ENCODE results near the gene CNTN4. TPM values are rescaled to one million over a fixed set of nuclear protein-coding genes. Genes with fewer than 3 reads are reported as not detected.

Gene CNTN4
- total RNA-seq, 2 experiments from 2014 or later: not detected

GRCh38 chr3:2713923-2714322, 615.3 kb downstream of the CNTN4 start:
- H3K4me3 Mint-ChIP-seq: no peak overlapping the region
- no peaks in the 10 kb centered on the region for H3K4me1 Mint-ChIP-seq
- H3K36me3 Mint-ChIP-seq: no peaks in the 10 kb centered on the region
- no peaks in the 10 kb centered on the region for H3K9me3 Mint-ChIP-seq (ENCODE audit: low read depth)
- no peak for ATAC-seq
- H3K27me3 Mint-ChIP-seq: no peaks in the 10 kb centered on the region
- no peak overlapping the region for H3K27ac Mint-ChIP-seq
- no peak for DNase-seq
- CTCF ChIA-PET: interaction anchor here (0.9 kb wide), 1 partner anchor 12 kb away, joined by 3 read pairs; no protein-coding TSS in a partner anchor

- Mint-ChIP-seq H3K27me3 (no peaks in the 10 kb centered on the region), H3K9me3 (ENCODE audit: low read depth) (no peaks in the 10 kb centered on the region), H3K27ac (no peak overlapping the region), H3K4me3 (no peak overlapping the region), H3K36me3 (no peaks in the 10 kb centered on the region), H3K4me1 (no peaks in the 10 kb centered on the region)
- ATAC-seq: no peak
- no peak for DNase-seq
- CTCF ChIA-PET: interaction anchor here (0.7 to 0.9 kb wide), 2 partner anchors 13 to 18 kb away, joined by 3 read pairs; no protein-coding TSS in a partner anchor
These were observed 616.2 kb downstream of the CNTN4 start for GRCh38 chr3:2714834-2715233.

GRCh38 chr3:2727101-2727500, 628.4 kb downstream of the CNTN4 start:
- no peak for ATAC-seq
- no peak for DNase-seq
- Mint-ChIP-seq H3K27me3 (no peaks in the 10 kb centered on the region), H3K36me3 (no peaks in the 10 kb centered on the region), H3K4me3 (no peak overlapping the region), H3K27ac (no peak overlapping the region), H3K4me1 (no peaks in the 10 kb centered on the region), H3K9me3 (ENCODE audit: low read depth) (no peaks in the 10 kb centered on the region)
- CTCF ChIA-PET: no interaction called here

GRCh38 chr3:2727610-2728318, 629.1 kb downstream of the CNTN4 start:
- Mint-ChIP-seq H3K4me1 (no peaks in the 10 kb centered on the region), H3K36me3 (no peaks in the 10 kb centered on the region), H3K27ac (no peak overlapping the region), H3K4me3 (no peak overlapping the region), H3K9me3 (ENCODE audit: low read depth) (no peaks in the 10 kb centered on the region), H3K27me3 (no peaks in the 10 kb centered on the region)
- CTCF ChIA-PET: no interaction called here
- DNase-seq: no peak
- no peak for ATAC-seq

- H3K36me3 Mint-ChIP-seq: no peaks in the 10 kb centered on the region
- no peaks in the 10 kb centered on the region for H3K27me3 Mint-ChIP-seq
- H3K27ac Mint-ChIP-seq: no peak overlapping the region
- DNase-seq: no peak
- no peaks in the 10 kb centered on the region for H3K9me3 Mint-ChIP-seq (ENCODE audit: low read depth)
- CTCF ChIA-PET: no interaction called here
- H3K4me1 Mint-ChIP-seq: no peaks in the 10 kb centered on the region
- H3K4me3 Mint-ChIP-seq: no peak overlapping the region
- no peak for ATAC-seq
These were observed 633.2 kb downstream of the CNTN4 start for GRCh38 chr3:2731843-2732242.

GRCh38 chr3:2735392-2735894, 636.8 kb downstream of the CNTN4 start:
- H3K4me3 Mint-ChIP-seq: no peak overlapping the region
- no peaks in the 10 kb centered on the region for H3K36me3 Mint-ChIP-seq
- no peak overlapping the region for H3K27ac Mint-ChIP-seq
- DNase-seq: no peak
- CTCF ChIA-PET: no interaction called here
- no peaks in the 10 kb centered on the region for H3K4me1 Mint-ChIP-seq
- no peaks in the 10 kb centered on the region for H3K9me3 Mint-ChIP-seq (ENCODE audit: low read depth)
- ATAC-seq: no peak
- H3K27me3 Mint-ChIP-seq: peaks cover 6% of the 10 kb centered on the region

GRCh38 chr3:2741516-2741915, 642.9 kb downstream of the CNTN4 start:
- no peaks in the 10 kb centered on the region for H3K9me3 Mint-ChIP-seq (ENCODE audit: low read depth)
- ATAC-seq (no peak), DNase-seq (no peak)
- no peaks in the 10 kb centered on the region for H3K36me3 Mint-ChIP-seq
- no peaks in the 10 kb centered on the region for H3K4me1 Mint-ChIP-seq
- no peak overlapping the region for H3K27ac Mint-ChIP-seq
- H3K27me3 Mint-ChIP-seq: peaks cover 6% of the 10 kb centered on the region
- H3K4me3 Mint-ChIP-seq: no peak overlapping the region
- CTCF ChIA-PET: no interaction called here

GRCh38 chr3:2765002-2765579, 666.4 kb downstream of the CNTN4 start:
- Mint-ChIP-seq H3K27me3 (no peaks in the 10 kb centered on the region), H3K4me3 (no peak overlapping the region), H3K4me1 (no peaks in the 10 kb centered on the region), H3K27ac (no peak overlapping the region), H3K9me3 (ENCODE audit: low read depth) (no peaks in the 10 kb centered on the region), H3K36me3 (no peaks in the 10 kb centered on the region)
- CTCF ChIA-PET: no interaction called here
- DNase-seq (no peak), ATAC-seq (no peak)

GRCh38 chr3:2770451-2770850, 671.8 kb downstream of the CNTN4 start:
- Mint-ChIP-seq H3K27me3 (peaks cover 3% of the 10 kb centered on the region), H3K9me3 (ENCODE audit: low read depth) (no peaks in the 10 kb centered on the region), H3K36me3 (no peaks in the 10 kb centered on the region), H3K27ac (no peak overlapping the region), H3K4me1 (no peaks in the 10 kb centered on the region), H3K4me3 (no peak overlapping the region)
- DNase-seq (no peak), ATAC-seq (no peak)
- CTCF ChIA-PET: no interaction called here

- ATAC-seq: no peak
- no peaks in the 10 kb centered on the region for H3K4me1 Mint-ChIP-seq
- CTCF ChIA-PET: no interaction called here
- H3K9me3 Mint-ChIP-seq (ENCODE audit: low read depth): no peaks in the 10 kb centered on the region
- no peak overlapping the region for H3K4me3 Mint-ChIP-seq
- H3K36me3 Mint-ChIP-seq: no peaks in the 10 kb centered on the region
- no peak overlapping the region for H3K27ac Mint-ChIP-seq
- no peak for DNase-seq
- H3K27me3 Mint-ChIP-seq: peaks cover 3% of the 10 kb centered on the region
These were observed 672.5 kb downstream of the CNTN4 start for GRCh38 chr3:2771193-2771592.

GRCh38 chr3:2771741-2772140, 673.1 kb downstream of the CNTN4 start:
- H3K27ac Mint-ChIP-seq: no peak overlapping the region
- no peak for DNase-seq
- no peaks in the 10 kb centered on the region for H3K9me3 Mint-ChIP-seq (ENCODE audit: low read depth)
- H3K4me3 Mint-ChIP-seq: no peak overlapping the region
- H3K36me3 Mint-ChIP-seq: no peaks in the 10 kb centered on the region
- no peak for ATAC-seq
- CTCF ChIA-PET: no interaction called here
- no peaks in the 10 kb centered on the region for H3K4me1 Mint-ChIP-seq
- H3K27me3 Mint-ChIP-seq: peaks cover 3% of the 10 kb centered on the region

- H3K4me3 Mint-ChIP-seq: no peak overlapping the region
- H3K9me3 Mint-ChIP-seq (ENCODE audit: low read depth): no peaks in the 10 kb centered on the region
- no peaks in the 10 kb centered on the region for H3K36me3 Mint-ChIP-seq
- H3K4me1 Mint-ChIP-seq: no peaks in the 10 kb centered on the region
- peaks cover 3% of the 10 kb centered on the region for H3K27me3 Mint-ChIP-seq
- no peak overlapping the region for H3K27ac Mint-ChIP-seq
- DNase-seq: no peak
- CTCF ChIA-PET: no interaction called here
- no peak for ATAC-seq
These were observed 674.1 kb downstream of the CNTN4 start for GRCh38 chr3:2772803-2773202.

- no peaks in the 10 kb centered on the region for H3K9me3 Mint-ChIP-seq (ENCODE audit: low read depth)
- H3K27me3 Mint-ChIP-seq: peaks cover 3% of the 10 kb centered on the region
- no peaks in the 10 kb centered on the region for H3K36me3 Mint-ChIP-seq
- no peak overlapping the region for H3K27ac Mint-ChIP-seq
- H3K4me1 Mint-ChIP-seq: no peaks in the 10 kb centered on the region
- no peak for ATAC-seq
- H3K4me3 Mint-ChIP-seq: no peak overlapping the region
- CTCF ChIA-PET: no interaction called here
- DNase-seq: no peak
These were observed 676.0 kb downstream of the CNTN4 start for GRCh38 chr3:2774481-2775249.

- H3K36me3 Mint-ChIP-seq: no peaks in the 10 kb centered on the region
- H3K27me3 Mint-ChIP-seq: no peaks in the 10 kb centered on the region
- no peaks in the 10 kb centered on the region for H3K9me3 Mint-ChIP-seq (ENCODE audit: low read depth)
- DNase-seq (no peak), ATAC-seq (no peak)
- CTCF ChIA-PET: no interaction called here
- no peak overlapping the region for H3K4me3 Mint-ChIP-seq
- no peak overlapping the region for H3K27ac Mint-ChIP-seq
- no peaks in the 10 kb centered on the region for H3K4me1 Mint-ChIP-seq
These were observed 684.6 kb downstream of the CNTN4 start for GRCh38 chr3:2783261-2783660.

All from activated CD8-positive, alpha-beta memory T cell treated with anti-CD3 and anti-CD28 coated beads, Interleukin-2, amount 10 ng/mL, durations not matched to agents 7 days and 5 days (primary cell).